GM23338 (cell line): ENCODE measurements around the gene ITPRID2. TPM values are rescaled to one million over a fixed set of nuclear protein-coding genes. Genes with fewer than 3 reads are reported as not detected.

ENCODE experiments used
- CREB1 ChIP-seq: fragments of 250-450 bp; sonication (Bioruptor Pico); IDR thresholded peaks from 2 replicates; pipeline ENCODE4 v1.5.0; 2020; ENCODE audit warnings: low read depth, mild to moderate bottlenecking, moderate library complexity
- ETS1 ChIP-seq: IDR thresholded peaks from 2 replicates; pipeline ENCODE4 v1.6.1; 2016; ENCODE audit warnings: antibody characterized with exemption
- EZH2phosphoT487 ChIP-seq: fragments of 200-600 bp; sonication (generic); IDR thresholded peaks from one replicate; pipeline ENCODE4 v1.8.1; 2018; ENCODE audit warnings: antibody characterized with exemption; ENCODE audit not compliant: unreplicated experiment
- JUNB ChIP-seq: IDR thresholded peaks from one replicate; pipeline ENCODE4 v1.6.1; 2016; ENCODE audit warnings: antibody characterized with exemption; ENCODE audit not compliant: unreplicated experiment
- NANOG ChIP-seq: IDR thresholded peaks from 2 replicates; pipeline ENCODE4 v1.6.1; 2016; ENCODE audit warnings: antibody characterized with exemption, borderline replicate concordance
- POLR2AphosphoS5 ChIP-seq: IDR thresholded peaks from 2 replicates; pipeline ENCODE4 v1.6.1; 2016; ENCODE audit warnings: antibody characterized with exemption, low read depth
- polyA plus RNA-seq: library from polyadenylated mRNA; unstranded; fragments of >200 nt; fragmentation: Nextera tagmentation; extraction: Ambion mirVana; gene quantifications from 2 replicates; pipeline ENCODE4 v1.2.1, GENCODE V29; 2016
- total RNA-seq: library from RNA; depleted of rRNA; stranded (reverse); fragments of >200 nt; shearing (Covaris generic); gene quantifications from 2 replicates; pipeline ENCODE4 v1.2.3, GENCODE V29; 2014
- TF ChIP-seq, protein P1 (sequence below): fragments of 250-450 bp; sonication (Bioruptor Pico); IDR thresholded peaks from 2 replicates; pipeline ENCODE4 v1.5.0; 2020; ENCODE audit warnings: mild to moderate bottlenecking, moderate library complexity
- TF ChIP-seq, protein P2 (sequence below): IDR thresholded peaks from one replicate; pipeline ENCODE4 v1.6.1; 2018; ENCODE audit warnings: antibody characterized with exemption; ENCODE audit not compliant: unreplicated experiment

The ITPRID2 gene
- total and polyA plus RNA-seq, 2 experiments from 2014 or later, result 4.4 to 12.0 TPM

DNA sequence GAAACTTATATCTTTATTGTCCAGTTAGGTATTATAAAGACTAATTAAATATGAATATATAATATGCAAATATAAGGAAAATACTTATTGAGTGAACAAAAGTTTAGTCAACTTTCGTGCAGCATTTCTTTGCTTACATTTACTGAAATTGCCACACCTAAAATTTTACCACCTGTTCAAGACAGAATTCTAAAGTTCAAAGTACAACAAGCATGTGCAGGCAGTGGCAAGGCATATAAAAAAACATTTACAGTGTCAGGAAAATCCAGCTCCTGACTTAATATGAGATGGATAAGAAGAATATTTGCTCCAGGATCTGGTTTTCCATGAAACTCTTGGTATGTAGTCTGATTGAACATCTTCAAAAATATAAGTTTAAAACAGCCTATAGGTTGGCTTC, 4.8 kb downstream of the ITPRID2 start (continued):
- TF ChIP-seq, protein P1, sequence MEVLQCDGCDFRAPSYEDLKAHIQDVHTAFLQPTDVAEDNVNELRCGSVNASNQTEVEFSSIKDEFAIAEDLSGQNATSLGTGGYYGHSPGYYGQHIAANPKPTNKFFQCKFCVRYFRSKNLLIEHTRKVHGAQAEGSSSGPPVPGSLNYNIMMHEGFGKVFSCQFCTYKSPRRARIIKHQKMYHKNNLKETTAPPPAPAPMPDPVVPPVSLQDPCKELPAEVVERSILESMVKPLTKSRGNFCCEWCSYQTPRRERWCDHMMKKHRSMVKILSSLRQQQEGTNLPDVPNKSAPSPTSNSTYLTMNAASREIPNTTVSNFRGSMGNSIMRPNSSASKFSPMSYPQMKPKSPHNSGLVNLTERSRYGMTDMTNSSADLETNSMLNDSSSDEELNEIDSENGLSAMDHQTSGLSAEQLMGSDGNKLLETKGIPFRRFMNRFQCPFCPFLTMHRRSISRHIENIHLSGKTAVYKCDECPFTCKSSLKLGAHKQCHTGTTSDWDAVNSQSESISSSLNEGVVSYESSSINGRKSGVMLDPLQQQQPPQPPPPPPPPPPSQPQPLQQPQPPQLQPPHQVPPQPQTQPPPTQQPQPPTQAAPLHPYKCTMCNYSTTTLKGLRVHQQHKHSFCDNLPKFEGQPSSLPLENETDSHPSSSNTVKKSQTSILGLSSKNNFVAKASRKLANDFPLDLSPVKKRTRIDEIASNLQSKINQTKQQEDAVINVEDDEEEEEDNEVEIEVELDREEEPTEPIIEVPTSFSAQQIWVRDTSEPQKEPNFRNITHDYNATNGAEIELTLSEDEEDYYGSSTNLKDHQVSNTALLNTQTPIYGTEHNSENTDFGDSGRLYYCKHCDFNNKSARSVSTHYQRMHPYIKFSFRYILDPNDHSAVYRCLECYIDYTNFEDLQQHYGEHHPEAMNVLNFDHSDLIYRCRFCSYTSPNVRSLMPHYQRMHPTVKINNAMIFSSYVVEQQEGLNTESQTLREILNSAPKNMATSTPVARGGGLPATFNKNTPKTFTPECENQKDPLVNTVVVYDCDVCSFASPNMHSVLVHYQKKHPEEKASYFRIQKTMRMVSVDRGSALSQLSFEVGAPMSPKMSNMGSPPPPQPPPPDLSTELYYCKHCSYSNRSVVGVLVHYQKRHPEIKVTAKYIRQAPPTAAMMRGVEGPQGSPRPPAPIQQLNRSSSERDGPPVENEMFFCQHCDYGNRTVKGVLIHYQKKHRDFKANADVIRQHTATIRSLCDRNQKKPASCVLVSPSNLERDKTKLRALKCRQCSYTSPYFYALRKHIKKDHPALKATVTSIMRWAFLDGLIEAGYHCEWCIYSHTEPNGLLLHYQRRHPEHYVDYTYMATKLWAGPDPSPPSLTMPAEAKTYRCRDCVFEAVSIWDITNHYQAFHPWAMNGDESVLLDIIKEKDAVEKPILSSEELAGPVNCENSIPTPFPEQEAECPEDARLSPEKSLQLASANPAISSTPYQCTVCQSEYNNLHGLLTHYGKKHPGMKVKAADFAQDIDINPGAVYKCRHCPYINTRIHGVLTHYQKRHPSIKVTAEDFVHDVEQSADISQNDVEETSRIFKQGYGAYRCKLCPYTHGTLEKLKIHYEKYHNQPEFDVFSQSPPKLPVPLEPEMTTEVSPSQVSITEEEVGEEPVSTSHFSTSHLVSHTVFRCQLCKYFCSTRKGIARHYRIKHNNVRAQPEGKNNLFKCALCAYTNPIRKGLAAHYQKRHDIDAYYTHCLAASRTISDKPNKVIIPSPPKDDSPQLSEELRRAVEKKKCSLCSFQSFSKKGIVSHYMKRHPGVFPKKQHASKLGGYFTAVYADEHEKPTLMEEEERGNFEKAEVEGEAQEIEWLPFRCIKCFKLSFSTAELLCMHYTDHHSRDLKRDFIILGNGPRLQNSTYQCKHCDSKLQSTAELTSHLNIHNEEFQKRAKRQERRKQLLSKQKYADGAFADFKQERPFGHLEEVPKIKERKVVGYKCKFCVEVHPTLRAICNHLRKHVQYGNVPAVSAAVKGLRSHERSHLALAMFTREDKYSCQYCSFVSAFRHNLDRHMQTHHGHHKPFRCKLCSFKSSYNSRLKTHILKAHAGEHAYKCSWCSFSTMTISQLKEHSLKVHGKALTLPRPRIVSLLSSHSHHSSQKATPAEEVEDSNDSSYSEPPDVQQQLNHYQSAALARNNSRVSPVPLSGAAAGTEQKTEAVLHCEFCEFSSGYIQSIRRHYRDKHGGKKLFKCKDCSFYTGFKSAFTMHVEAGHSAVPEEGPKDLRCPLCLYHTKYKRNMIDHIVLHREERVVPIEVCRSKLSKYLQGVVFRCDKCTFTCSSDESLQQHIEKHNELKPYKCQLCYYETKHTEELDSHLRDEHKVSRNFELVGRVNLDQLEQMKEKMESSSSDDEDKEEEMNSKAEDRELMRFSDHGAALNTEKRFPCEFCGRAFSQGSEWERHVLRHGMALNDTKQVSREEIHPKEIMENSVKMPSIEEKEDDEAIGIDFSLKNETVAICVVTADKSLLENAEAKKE, result no peak
- no peak for TF ChIP-seq ETS1
- TF ChIP-seq NANOG, result no peak
- TF ChIP-seq JUNB, result no peak
- TF ChIP-seq, protein P2, sequence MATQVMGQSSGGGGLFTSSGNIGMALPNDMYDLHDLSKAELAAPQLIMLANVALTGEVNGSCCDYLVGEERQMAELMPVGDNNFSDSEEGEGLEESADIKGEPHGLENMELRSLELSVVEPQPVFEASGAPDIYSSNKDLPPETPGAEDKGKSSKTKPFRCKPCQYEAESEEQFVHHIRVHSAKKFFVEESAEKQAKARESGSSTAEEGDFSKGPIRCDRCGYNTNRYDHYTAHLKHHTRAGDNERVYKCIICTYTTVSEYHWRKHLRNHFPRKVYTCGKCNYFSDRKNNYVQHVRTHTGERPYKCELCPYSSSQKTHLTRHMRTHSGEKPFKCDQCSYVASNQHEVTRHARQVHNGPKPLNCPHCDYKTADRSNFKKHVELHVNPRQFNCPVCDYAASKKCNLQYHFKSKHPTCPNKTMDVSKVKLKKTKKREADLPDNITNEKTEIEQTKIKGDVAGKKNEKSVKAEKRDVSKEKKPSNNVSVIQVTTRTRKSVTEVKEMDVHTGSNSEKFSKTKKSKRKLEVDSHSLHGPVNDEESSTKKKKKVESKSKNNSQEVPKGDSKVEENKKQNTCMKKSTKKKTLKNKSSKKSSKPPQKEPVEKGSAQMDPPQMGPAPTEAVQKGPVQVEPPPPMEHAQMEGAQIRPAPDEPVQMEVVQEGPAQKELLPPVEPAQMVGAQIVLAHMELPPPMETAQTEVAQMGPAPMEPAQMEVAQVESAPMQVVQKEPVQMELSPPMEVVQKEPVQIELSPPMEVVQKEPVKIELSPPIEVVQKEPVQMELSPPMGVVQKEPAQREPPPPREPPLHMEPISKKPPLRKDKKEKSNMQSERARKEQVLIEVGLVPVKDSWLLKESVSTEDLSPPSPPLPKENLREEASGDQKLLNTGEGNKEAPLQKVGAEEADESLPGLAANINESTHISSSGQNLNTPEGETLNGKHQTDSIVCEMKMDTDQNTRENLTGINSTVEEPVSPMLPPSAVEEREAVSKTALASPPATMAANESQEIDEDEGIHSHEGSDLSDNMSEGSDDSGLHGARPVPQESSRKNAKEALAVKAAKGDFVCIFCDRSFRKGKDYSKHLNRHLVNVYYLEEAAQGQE, result no peak
- TF ChIP-seq POLR2AphosphoS5, result no peak
- TF ChIP-seq CREB1, result no peak
- TF ChIP-seq EZH2phosphoT487, result no peak
